HEK293 (cell line): ENCODE measurements around the gene ARHGAP30.
A peak's percentile ranks its signal among the peaks of the same experiment; 100 is the strongest.

ENCODE experiments used
- AEBP2 ChIP-seq: fragments of 450-650 bp; formaldehyde crosslinking; IDR thresholded peaks from 2 replicates; pipeline ENCODE4 v1.5.1; 2016; ENCODE audit warnings: missing biosample characterization, missing genetic modification characterization, borderline replicate concordance
- BCL11B ChIP-seq: fragments of 450-650 bp; formaldehyde crosslinking; IDR thresholded peaks from 2 replicates; pipeline ENCODE4 v1.5.1; 2016; ENCODE audit warnings: low read depth, missing biosample characterization, missing genetic modification characterization
- CTCF ChIP-seq: fragments of 450-650 bp; formaldehyde crosslinking; IDR thresholded peaks from 2 replicates; pipeline ENCODE4 v1.5.1; 2016; ENCODE audit warnings: missing biosample characterization, missing genetic modification characterization
- FEZF1 ChIP-seq: fragments of 450-650 bp; formaldehyde crosslinking; IDR thresholded peaks from 2 replicates; pipeline ENCODE4 v1.5.1; 2016; ENCODE audit warnings: missing biosample characterization, missing genetic modification characterization
- KLF7 ChIP-seq: fragments of 450-650 bp; formaldehyde crosslinking; IDR thresholded peaks from 2 replicates; pipeline ENCODE4 v1.5.1; 2016; ENCODE audit warnings: missing biosample characterization, missing genetic modification characterization, borderline replicate concordance
- MEIS1 ChIP-seq: sonication (generic); formaldehyde crosslinking; IDR thresholded peaks from 2 replicates; pipeline ENCODE4 v1.8.1; 2022; ENCODE audit warnings: missing genetic modification reagents, mild to moderate bottlenecking, borderline replicate concordance
- MZF1 ChIP-seq: fragments of 450-650 bp; formaldehyde crosslinking; IDR thresholded peaks from 2 replicates; pipeline ENCODE4 v1.5.1; 2017; ENCODE audit warnings: missing biosample characterization, missing genetic modification characterization, borderline replicate concordance
- PATZ1 ChIP-seq: fragments of 450-650 bp; formaldehyde crosslinking; IDR thresholded peaks from 2 replicates; pipeline ENCODE4 v1.5.1; 2016; ENCODE audit warnings: missing biosample characterization, missing genetic modification characterization
- TRIM28 ChIP-seq: IDR thresholded peaks from 2 replicates; pipeline ENCODE4 v1.6.1; 2011; ENCODE audit warnings: low read length, control low read depth, borderline replicate concordance
- YY1 ChIP-seq: fragments of 450-650 bp; formaldehyde crosslinking; IDR thresholded peaks from 2 replicates; pipeline ENCODE4 v1.5.1; 2018; ENCODE audit warnings: missing biosample characterization, missing genetic modification characterization
- ZBTB1 ChIP-seq: fragments of 450-650 bp; formaldehyde crosslinking; IDR thresholded peaks from 2 replicates; pipeline ENCODE4 v1.5.1; 2016; ENCODE audit warnings: missing biosample characterization, missing genetic modification characterization
- ZNF133 ChIP-seq: fragments of 450-650 bp; formaldehyde crosslinking; IDR thresholded peaks from 2 replicates; pipeline ENCODE4 v1.5.1; 2016; ENCODE audit warnings: missing biosample characterization, missing genetic modification characterization
- ZNF138 ChIP-seq: fragments of 450-650 bp; formaldehyde crosslinking; IDR thresholded peaks from 2 replicates; pipeline ENCODE4 v1.5.1; 2016; ENCODE audit warnings: missing biosample characterization, missing genetic modification characterization, borderline replicate concordance
- ZNF140 ChIP-seq: fragments of 450-650 bp; formaldehyde crosslinking; IDR thresholded peaks from 2 replicates; pipeline ENCODE4 v1.5.1; 2016; ENCODE audit warnings: missing biosample characterization, missing genetic modification characterization
- ZNF155 ChIP-seq: fragments of 450-650 bp; formaldehyde crosslinking; IDR thresholded peaks from 2 replicates; pipeline ENCODE4 v1.5.1; 2016; ENCODE audit warnings: missing biosample characterization, missing genetic modification characterization
- ZNF175 ChIP-seq: fragments of 450-650 bp; formaldehyde crosslinking; IDR thresholded peaks from 2 replicates; pipeline ENCODE4 v1.5.1; 2016; ENCODE audit warnings: missing biosample characterization, missing genetic modification characterization
- ZNF23 ChIP-seq: fragments of 450-650 bp; formaldehyde crosslinking; IDR thresholded peaks from 2 replicates; pipeline ENCODE4 v1.5.1; 2016; ENCODE audit warnings: missing biosample characterization, missing genetic modification characterization, borderline replicate concordance
- ZNF335 ChIP-seq: fragments of 450-650 bp; formaldehyde crosslinking; conservative IDR thresholded peaks from 2 replicates; pipeline ENCODE4 v1.5.1; 2016; ENCODE audit warnings: missing biosample characterization, missing genetic modification characterization
- ZNF362 ChIP-seq: fragments of 450-650 bp; formaldehyde crosslinking; IDR thresholded peaks from 2 replicates; pipeline ENCODE4 v1.5.1; 2016; ENCODE audit warnings: missing biosample characterization, missing genetic modification characterization
- ZNF366 ChIP-seq: fragments of 450-650 bp; formaldehyde crosslinking; conservative IDR thresholded peaks from 2 replicates; pipeline ENCODE4 v1.5.1; 2016; ENCODE audit warnings: missing biosample characterization, missing genetic modification characterization
- ZNF501 ChIP-seq: fragments of 450-650 bp; formaldehyde crosslinking; IDR thresholded peaks from 2 replicates; pipeline ENCODE4 v1.5.1; 2016; ENCODE audit warnings: missing biosample characterization, missing genetic modification characterization
- ZNF530 ChIP-seq: fragments of 450-650 bp; formaldehyde crosslinking; IDR thresholded peaks from 2 replicates; pipeline ENCODE4 v1.5.1; 2016; ENCODE audit warnings: low read depth, missing biosample characterization, missing genetic modification characterization
- ZNF560 ChIP-seq: fragments of 450-650 bp; formaldehyde crosslinking; IDR thresholded peaks from 2 replicates; pipeline ENCODE4 v1.5.1; 2017; ENCODE audit warnings: missing biosample characterization, missing genetic modification characterization, borderline replicate concordance
- ZNF596 ChIP-seq: fragments of 450-650 bp; IDR thresholded peaks from 2 replicates; pipeline ENCODE4 v1.5.0; 2018; ENCODE audit warnings: missing biosample characterization, mild to moderate bottlenecking, missing genetic modification characterization, moderate library complexity
- ZNF621 ChIP-seq: fragments of 450-650 bp; formaldehyde crosslinking; IDR thresholded peaks from 2 replicates; pipeline ENCODE4 v1.5.1; 2017; ENCODE audit warnings: missing biosample characterization, missing genetic modification characterization
- ZNF623 ChIP-seq: fragments of 450-650 bp; formaldehyde crosslinking; IDR thresholded peaks from 2 replicates; pipeline ENCODE4 v1.5.1; 2016; ENCODE audit warnings: missing biosample characterization, missing genetic modification characterization
- ZNF639 ChIP-seq: fragments of 450-650 bp; formaldehyde crosslinking; IDR thresholded peaks from 2 replicates; pipeline ENCODE4 v1.5.1; 2016; ENCODE audit warnings: missing biosample characterization, missing genetic modification characterization
- ZNF645 ChIP-seq: fragments of 450-650 bp; formaldehyde crosslinking; IDR thresholded peaks from 2 replicates; pipeline ENCODE4; 2016; ENCODE audit warnings: missing biosample characterization, missing genetic modification characterization
- ZNF660 ChIP-seq: fragments of 450-650 bp; IDR thresholded peaks from 2 replicates; pipeline ENCODE4 v1.5.1; 2018; ENCODE audit warnings: missing biosample characterization, mild to moderate bottlenecking, missing genetic modification characterization
- ZNF664 ChIP-seq: fragments of 450-650 bp; formaldehyde crosslinking; IDR thresholded peaks from 2 replicates; pipeline ENCODE4 v1.5.1; 2016; ENCODE audit warnings: missing biosample characterization, missing genetic modification characterization
- ZNF777 ChIP-seq: fragments of 450-650 bp; formaldehyde crosslinking; IDR thresholded peaks from 2 replicates; pipeline ENCODE4 v1.5.1; 2017; ENCODE audit warnings: missing biosample characterization, missing genetic modification characterization, borderline replicate concordance
- ZNF791 ChIP-seq: fragments of 450-650 bp; formaldehyde crosslinking; IDR thresholded peaks from 2 replicates; pipeline ENCODE4 v1.5.1; 2016; ENCODE audit warnings: missing biosample characterization, missing genetic modification characterization
- ZNF830 ChIP-seq: fragments of 450-650 bp; IDR thresholded peaks from 2 replicates; pipeline ENCODE4 v1.5.0; 2018; ENCODE audit warnings: missing biosample characterization, missing genetic modification characterization, low read depth, mild to moderate bottlenecking, moderate library complexity

The ARHGAP30 gene

GRCh38 chr1:161038523-161039153 lies 31.1 kb downstream of the ARHGAP30 start, which contains the start of gene TSTD1 (continued):
- TF ChIP-seq KLF7: peak; percentile 18; the same call in 1 of the 2 replicates
- TF ChIP-seq ZNF23 (tag by site-specific recombination): no peak
- TF ChIP-seq CTCF (tag by site-specific recombination): peak; percentile 61; the same call in 1 of the 2 replicates
- TF ChIP-seq ZNF777: no peak
- TF ChIP-seq ZNF366 (tag by site-specific recombination): no peak
- TF ChIP-seq MEIS1 (CRISPR knock-in tag): no peak
- no peak for TF ChIP-seq ZNF664 (tag by site-specific recombination)
- no peak for TF ChIP-seq ZNF133 (tag by site-specific recombination)
- no peak for TF ChIP-seq ZNF639 (tag by site-specific recombination)
- no peak for TF ChIP-seq ZNF791 (tag by site-specific recombination)
- TF ChIP-seq YY1 (tag by site-specific recombination): no peak
- no peak for TF ChIP-seq ZNF645 (tag by site-specific recombination)
- TF ChIP-seq MZF1 (tag by site-specific recombination): no peak
- no peak for TF ChIP-seq ZNF155 (tag by site-specific recombination)
- TF ChIP-seq ZNF660 (tag by site-specific recombination): no peak
- TF ChIP-seq ZNF530 (tag by site-specific recombination): no peak
- no peak for TF ChIP-seq TRIM28
- TF ChIP-seq ZNF140 (tag by site-specific recombination): no peak
- no peak for TF ChIP-seq ZBTB1 (tag by site-specific recombination)
- no peak for TF ChIP-seq ZNF138
- peak; percentile 65; the same call in 1 of the 2 replicates for TF ChIP-seq ZNF501 (tag by site-specific recombination)
- peak; percentile 70 for TF ChIP-seq ZNF335 (tag by site-specific recombination)
- no peak for TF ChIP-seq ZNF596 (tag by site-specific recombination)
- no peak for TF ChIP-seq ZNF621
- no peak for TF ChIP-seq AEBP2 (tag by site-specific recombination)
- TF ChIP-seq ZNF560: no peak
- no peak for TF ChIP-seq ZNF362
- no peak for TF ChIP-seq ZNF175
- no peak for TF ChIP-seq ZNF830 (tag by site-specific recombination)
- no peak for TF ChIP-seq ZNF623 (tag by site-specific recombination)
- peak; percentile 77; the same call in 1 of the 2 replicates for TF ChIP-seq PATZ1 (tag by site-specific recombination)
- TF ChIP-seq BCL11B (tag by site-specific recombination): no peak
- TF ChIP-seq FEZF1 (tag by site-specific recombination): no peak
